ENCODE data around the gene GOLGA6L2.

- TF ChIP-seq NFIC (IDR thresholded peaks at IDR 0.05; ENCODE audit: low read length) (no peak), RNF2 (conservative IDR thresholded peaks at IDR 0.05; ENCODE audit: low read depth) (no peak), EZH2 (conservative IDR thresholded peaks at IDR 0.05; ENCODE audit: low read depth, low read length) (no peak), PATZ1 (CRISPR knock-in tag; IDR thresholded peaks at IDR 0.05) (no peak), ZNF724P (CRISPR knock-in tag; IDR thresholded peaks at IDR 0.05; ENCODE audit: borderline replicate concordance) (no peak), SMAD9 (CRISPR knock-in tag; IDR thresholded peaks at IDR 0.05) (no peak), KAT7 (CRISPR knock-in tag; IDR thresholded peaks at IDR 0.05; ENCODE audit: borderline replicate concordance) (no peak), KLF13 (CRISPR knock-in tag; IDR thresholded peaks at IDR 0.05) (no peak), PHF21A (CRISPR knock-in tag; IDR thresholded peaks at IDR 0.05) (no peak), CBX5 (CRISPR knock-in tag; IDR thresholded peaks at IDR 0.05; ENCODE audit: borderline replicate concordance) (no peak), ZNF318 (CRISPR knock-in tag; IDR thresholded peaks at IDR 0.05) (no peak), PBX3 (CRISPR knock-in tag; IDR thresholded peaks at IDR 0.05; ENCODE audit: borderline replicate concordance) (no peak)
These were observed 35.2 kb upstream of the GOLGA6L2 start for GRCh38 chr15:23482228-23482627.

All from HepG2 (cell line).